GM19043 (cell line): Measurements from ENCODE around the gene WAPL.

Experiments
- ATAC-seq: cut with Tn5 transposase; IDR thresholded peaks from one replicate; pipeline ENCODE4 v1.9.1; 2021; ENCODE audit warnings: low read depth; ENCODE audit not compliant: unreplicated experiment

WAPL gene

GRCh38 chr10:86483664-86484063 lies 37.9 kb downstream of the WAPL start:
- no peak for ATAC-seq

- no peak for ATAC-seq
Observed at GRCh38 chr10:86481761-86482160, 39.8 kb downstream of the WAPL start.

GRCh38 chr10:86480571-86480970 lies 41.0 kb downstream of the WAPL start:
- ATAC-seq, result no peak

- no peak for ATAC-seq
Observed at GRCh38 chr10:86472061-86472460, 49.5 kb downstream of the WAPL start.

GRCh38 chr10:86461963-86462804 lies 59.4 kb downstream of the WAPL start:
- no peak for ATAC-seq

- peak; percentile 80 for ATAC-seq
Observed at GRCh38 chr10:86451604-86451960, 70.0 kb downstream of the WAPL start.

GRCh38 chr10:86450806-86451603 lies 70.6 kb downstream of the WAPL start:
- ATAC-seq, result no peak

- ATAC-seq, result no peak
Observed at GRCh38 chr10:86449926-86450558, 71.5 kb downstream of the WAPL start.

GRCh38 chr10:86447432-86447831 lies 74.2 kb downstream of the WAPL start:
- ATAC-seq, result no peak

- ATAC-seq, result no peak
Observed at GRCh38 chr10:86446987-86447386, 74.6 kb downstream of the WAPL start.

GRCh38 chr10:86446440-86446839 lies 75.2 kb downstream of the WAPL start:
- ATAC-seq, result no peak

- ATAC-seq, result no peak
Observed at GRCh38 chr10:86443936-86444335, 77.7 kb downstream of the WAPL start.

GRCh38 chr10:86443069-86443468 lies 78.5 kb downstream of the WAPL start:
- ATAC-seq, result no peak

GRCh38 chr10:86440874-86441843 lies 80.4 kb downstream of the WAPL start:
- ATAC-seq, result no peak

- ATAC-seq, result no peak
Observed at GRCh38 chr10:86439544-86439943, 82.0 kb downstream of the WAPL start.

- ATAC-seq, result no peak
Observed at GRCh38 chr10:86438091-86438749, 83.4 kb downstream of the WAPL start.

- ATAC-seq, result no peak
Observed at GRCh38 chr10:86437447-86437846, 84.1 kb downstream of the WAPL start.

- ATAC-seq, result no peak
Observed at GRCh38 chr10:86436963-86437362, 84.6 kb downstream of the WAPL start.

GRCh38 chr10:86434656-86435055 lies 86.9 kb downstream of the WAPL start:
- ATAC-seq, result no peak

GRCh38 chr10:86423739-86424138 lies 97.9 kb downstream of the WAPL start:
- ATAC-seq, result no peak
